Neural cell (in vitro differentiated cells): ENCODE results near the gene ACTR3C.
"Not testable (repeated sequence)": the region's sequence is repeated elsewhere in the genome, so short reads cannot be mapped to it uniquely, and the experiment has no call there.

ENCODE experiments used
- CTCF ChIP-seq: fragments of 450-650 bp; IDR thresholded peaks from 2 replicates; pipeline ENCODE4 v1.5.1; 2014; ENCODE audit warnings: antibody characterized with exemption, mild to moderate bottlenecking, moderate library complexity; ENCODE audit not compliant: poor library complexity, severe bottlenecking
- EP300 ChIP-seq: fragments of 450-650 bp; conservative IDR thresholded peaks from 2 replicates; pipeline ENCODE4 v1.6.1; 2014; ENCODE audit warnings: antibody characterized with exemption, mild to moderate bottlenecking, moderate library complexity; ENCODE audit not compliant: poor library complexity, severe bottlenecking
- EZH2 ChIP-seq: fragments of 200-600, 300-800 bp; shearing (Covaris generic), sonication (generic); IDR thresholded peaks from 2 replicates; pipeline ENCODE4 v1.6.1; 2014; ENCODE audit warnings: antibody characterized with exemption, low read length, borderline replicate concordance, mild to moderate bottlenecking; ENCODE audit not compliant: insufficient read depth, poor library complexity, severe bottlenecking
- RAD21 ChIP-seq: fragments of 450-650 bp; conservative IDR thresholded peaks from 2 replicates; pipeline ENCODE4 v1.6.1; 2014; ENCODE audit warnings: antibody characterized with exemption, mild to moderate bottlenecking, moderate library complexity
- TAF1 ChIP-seq: IDR thresholded peaks from 2 replicates; pipeline ENCODE4 v1.6.1; 2012; ENCODE audit warnings: low read depth

DNA sequence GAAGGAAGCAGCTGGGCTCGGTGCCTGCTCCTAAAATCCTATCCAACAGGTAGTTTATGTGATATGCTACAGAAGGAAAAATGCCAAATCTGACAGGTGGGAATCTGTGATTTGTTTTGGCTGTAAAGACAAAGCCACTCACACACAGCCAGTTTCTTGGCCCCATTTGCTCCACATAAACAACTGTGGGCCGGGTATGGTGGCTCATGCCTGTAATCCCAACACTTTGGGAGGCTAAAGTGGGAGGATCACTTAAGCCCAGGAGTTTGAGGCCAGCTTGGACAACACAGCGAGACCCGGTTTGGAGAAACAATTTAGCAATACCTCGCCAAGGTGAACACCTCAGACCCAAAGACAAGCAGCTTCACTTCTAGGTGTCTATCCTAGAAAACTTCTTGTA is 17.0 kb downstream of the ACTR3C start:
- TF ChIP-seq TAF1, CTCF, EP300, EZH2, RAD21: not testable (repeated sequence)
